ENCODE measurements around the gene CD2.

The CD2 gene

GRCh38 chr1:116754198-116754977 lies at the start of gene CD2:
CD2 (plus strand) TSS chr1:116754430; CDS start chr1:116754493, 63 bp downstream.
- in situ Hi-C loops (cut with MboI; ENCODE audit: low sequenced_read_pairs), result no loop called here

DNA sequence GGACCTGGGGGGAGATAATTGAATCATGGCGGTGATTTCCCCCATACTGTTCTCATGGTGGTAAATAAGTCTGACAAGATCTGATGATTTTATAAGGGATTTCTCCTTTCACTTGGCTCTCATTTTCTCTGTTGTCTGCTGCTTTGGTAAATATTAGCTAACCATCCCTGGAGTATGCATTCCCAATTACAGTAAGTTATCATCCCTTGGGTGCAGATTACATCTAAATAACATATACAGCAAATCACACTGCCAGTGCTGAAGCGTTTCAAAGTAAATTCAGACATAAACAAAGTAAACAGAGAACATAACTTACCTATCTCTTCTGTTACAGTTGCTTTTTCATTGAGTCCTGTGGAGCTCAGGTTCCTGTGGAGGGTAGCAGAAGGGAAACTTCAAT lies 48.1 kb upstream of the CD2 start:
- in situ Hi-C loops (cut with MboI; ENCODE audit: low sequenced_read_pairs), result no loop called here

DNA sequence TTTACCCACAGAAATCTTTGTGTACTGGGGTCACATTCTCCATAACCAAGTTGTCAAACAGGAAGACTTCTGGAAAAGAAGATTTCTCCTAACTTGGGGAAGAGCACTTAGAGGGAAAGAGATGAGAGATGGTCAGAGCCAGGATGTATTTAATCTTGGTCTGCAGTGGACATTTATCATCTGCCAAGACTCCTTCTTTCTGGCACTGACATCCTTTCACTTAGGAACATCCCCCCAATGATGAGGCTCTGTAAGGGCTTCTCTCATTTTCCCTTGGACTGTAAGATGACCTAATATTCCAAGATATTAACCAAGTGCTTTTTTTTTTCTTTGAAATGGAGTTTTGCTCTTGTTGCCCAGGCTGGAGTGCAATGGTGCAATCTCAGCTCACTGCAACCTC lies 47.4 kb upstream of the CD2 start:
- in situ Hi-C loops (cut with MboI; ENCODE audit: low sequenced_read_pairs), result no loop called here

- in situ Hi-C loops (cut with MboI; ENCODE audit: low sequenced_read_pairs), result no loop called here
These were observed 45.9 kb upstream of the CD2 start for GRCh38 chr1:116708255-116708900.

DNA sequence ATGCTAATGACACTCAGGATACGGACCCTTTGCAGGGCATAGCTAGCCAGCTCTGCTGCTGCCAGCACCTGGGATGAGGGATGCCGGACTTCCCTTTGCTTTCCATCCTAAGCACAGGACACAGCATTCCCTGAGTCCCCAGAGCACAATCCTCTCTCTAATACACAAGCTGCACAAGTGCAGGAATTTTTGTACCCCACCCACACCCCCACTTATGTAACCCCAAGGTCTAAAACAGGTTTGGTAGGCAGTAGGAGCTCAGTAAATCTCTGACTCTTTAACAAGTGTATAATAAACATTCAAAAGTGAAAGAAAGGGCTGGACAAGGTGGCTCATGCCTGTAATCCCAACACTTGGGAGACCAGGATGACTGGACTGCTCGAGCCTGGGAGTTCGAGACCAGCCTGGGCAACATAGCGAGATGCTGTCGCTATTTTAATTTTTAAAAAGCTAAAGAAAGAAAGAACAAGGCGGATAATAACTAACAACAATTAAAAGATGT lies 44.5 kb upstream of the CD2 start:
- in situ Hi-C loops (cut with MboI; ENCODE audit: low sequenced_read_pairs), result no loop called here

DNA sequence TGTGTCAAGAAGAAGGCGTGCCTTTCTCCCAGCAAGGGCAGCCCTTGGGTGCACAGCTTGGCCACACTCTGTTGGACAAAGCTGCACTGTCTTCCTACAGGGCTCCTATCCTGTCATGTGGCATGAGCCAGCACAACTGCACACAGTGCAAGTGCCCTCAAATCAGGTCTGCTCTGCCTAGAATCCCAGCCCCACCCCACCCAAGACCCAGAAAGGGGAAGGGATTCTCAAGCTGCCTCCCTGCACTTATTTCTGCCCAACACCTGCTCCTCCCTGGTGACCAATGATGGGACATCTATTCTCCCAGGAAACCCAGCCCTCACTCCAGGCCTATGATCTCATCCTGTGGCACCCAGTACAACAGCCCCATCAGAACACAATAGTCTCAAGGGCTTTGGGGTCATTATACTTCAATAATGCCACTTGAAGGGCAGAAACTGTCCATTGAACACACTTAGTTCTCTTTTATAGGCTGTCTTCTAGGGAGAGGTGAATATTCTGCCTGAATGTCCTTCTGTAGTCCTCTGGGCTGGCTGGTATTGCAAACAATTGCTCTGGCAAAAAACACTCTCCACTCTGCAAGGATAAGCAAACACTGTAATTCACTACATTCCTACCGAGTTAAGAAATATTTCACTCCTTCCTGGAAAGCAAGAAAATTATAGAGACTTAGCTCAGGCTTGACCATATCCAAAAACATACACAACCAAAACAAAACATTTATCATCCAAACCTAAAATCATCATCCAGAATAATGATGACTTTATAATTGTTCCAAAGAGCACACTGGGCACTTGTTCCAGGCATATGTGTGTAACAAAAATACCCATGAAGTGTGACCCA lies 43.6 kb upstream of the CD2 start:
- in situ Hi-C loops (cut with MboI; ENCODE audit: low sequenced_read_pairs), result no loop called here

DNA sequence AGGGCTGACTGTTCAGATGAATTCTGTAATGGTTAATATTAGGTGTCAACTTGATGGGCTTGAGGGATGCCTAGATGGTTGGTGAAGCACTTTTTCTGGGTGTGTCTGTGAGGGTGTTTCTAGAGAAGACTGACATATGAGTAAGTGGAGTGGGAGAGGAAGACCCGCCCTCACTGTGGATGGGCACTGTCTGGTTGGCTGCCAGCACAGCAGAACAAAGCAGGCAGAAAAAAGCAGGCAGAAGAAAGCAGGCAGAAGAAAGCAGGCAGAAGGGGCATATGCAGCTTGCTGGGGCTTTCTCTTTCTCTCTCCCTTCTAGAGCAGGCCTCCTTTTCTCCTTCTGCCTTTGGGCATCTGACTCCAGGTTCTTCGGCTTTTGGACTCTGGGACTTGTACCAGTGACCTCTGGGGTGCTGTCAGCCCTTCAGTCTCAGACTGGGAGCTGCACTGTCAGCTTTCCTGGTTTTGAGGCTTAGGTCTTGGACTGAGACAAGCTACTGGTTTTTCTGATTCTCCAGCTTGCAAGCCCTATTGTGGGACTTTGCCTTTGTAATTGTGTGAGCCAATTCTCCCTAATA lies 42.9 kb upstream of the CD2 start:
- in situ Hi-C loops (cut with MboI; ENCODE audit: low sequenced_read_pairs), result no loop called here

GRCh38 chr1:116712510-116712909 lies 41.7 kb upstream of the CD2 start:
- in situ Hi-C loops (cut with MboI; ENCODE audit: low sequenced_read_pairs), result no loop called here

DNA sequence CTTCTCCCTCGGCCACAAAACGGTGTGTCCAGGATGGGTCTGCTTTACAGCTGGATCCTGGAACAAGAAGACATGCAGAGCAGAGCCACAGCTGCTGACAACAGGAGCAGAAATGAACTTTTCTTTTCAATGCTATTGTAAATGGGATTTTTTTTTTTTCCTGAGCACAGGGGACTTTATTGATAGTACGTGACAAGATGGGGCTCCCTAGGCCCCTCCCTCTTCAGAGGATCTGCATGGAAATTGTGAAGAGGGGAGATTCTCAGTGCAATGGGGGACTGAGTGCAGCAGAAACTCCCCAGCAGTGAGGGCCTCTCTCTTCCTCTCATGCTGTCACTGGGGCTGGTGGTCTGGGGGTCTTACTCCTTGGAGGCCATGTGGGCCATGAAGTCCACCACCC lies 40.8 kb upstream of the CD2 start:
- in situ Hi-C loops (cut with MboI; ENCODE audit: low sequenced_read_pairs), result no loop called here

DNA sequence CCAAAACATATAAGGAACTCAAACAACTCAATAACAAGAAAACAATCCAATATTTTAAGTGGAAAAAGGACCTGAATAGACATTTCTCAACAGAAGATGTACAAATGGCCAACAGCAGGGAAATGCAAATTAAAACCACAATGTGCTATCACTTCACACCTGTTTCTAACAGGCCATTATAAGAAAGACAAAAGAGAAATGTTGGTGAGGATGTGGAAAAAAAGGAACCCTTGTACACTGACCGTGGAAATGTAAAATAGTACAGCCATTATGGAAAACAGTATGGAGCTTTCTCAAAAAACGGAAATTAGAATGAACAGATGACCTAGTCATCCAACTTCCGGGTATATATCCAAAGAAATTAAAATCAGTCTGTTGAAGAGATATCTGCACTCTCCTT lies 37.8 kb upstream of the CD2 start:
- in situ Hi-C loops (cut with MboI; ENCODE audit: low sequenced_read_pairs), result no loop called here

GRCh38 chr1:116717318-116717717 lies 36.9 kb upstream of the CD2 start:
- in situ Hi-C loops (cut with MboI; ENCODE audit: low sequenced_read_pairs), result no loop called here

GRCh38 chr1:116720364-116721038 lies 33.7 kb upstream of the CD2 start:
- in situ Hi-C loops (cut with MboI; ENCODE audit: low sequenced_read_pairs), result no loop called here

GRCh38 chr1:116721039-116721405 lies 33.2 kb upstream of the CD2 start:
- in situ Hi-C loops (cut with MboI; ENCODE audit: low sequenced_read_pairs), result no loop called here

DNA sequence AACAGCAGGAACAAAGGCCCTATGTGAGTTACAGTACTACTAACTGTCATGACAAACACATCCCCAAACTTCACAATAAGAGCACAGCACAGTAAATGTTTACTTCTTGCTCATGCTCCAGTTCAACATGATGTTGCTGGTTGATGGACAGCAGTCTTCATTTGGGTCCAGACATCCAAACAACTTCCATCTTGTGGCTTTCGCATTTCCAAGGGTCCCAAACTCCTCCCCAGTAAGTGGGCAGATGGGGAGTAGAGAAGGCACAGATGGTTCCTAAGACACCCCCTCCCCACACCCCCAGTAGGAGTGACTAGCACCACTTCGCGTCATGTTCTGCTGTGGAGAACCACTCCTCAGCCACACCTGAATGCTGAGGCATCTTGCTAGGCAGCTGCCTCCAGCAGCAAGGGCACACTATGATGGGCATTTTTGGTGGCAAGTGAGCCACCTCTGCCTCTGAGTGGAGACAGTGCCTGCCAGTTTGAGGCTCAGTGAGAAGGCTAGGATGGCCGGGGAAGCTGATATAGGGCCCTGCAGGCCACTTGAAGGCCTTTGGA lies 32.7 kb upstream of the CD2 start:
- in situ Hi-C loops (cut with MboI; ENCODE audit: low sequenced_read_pairs), result no loop called here

DNA sequence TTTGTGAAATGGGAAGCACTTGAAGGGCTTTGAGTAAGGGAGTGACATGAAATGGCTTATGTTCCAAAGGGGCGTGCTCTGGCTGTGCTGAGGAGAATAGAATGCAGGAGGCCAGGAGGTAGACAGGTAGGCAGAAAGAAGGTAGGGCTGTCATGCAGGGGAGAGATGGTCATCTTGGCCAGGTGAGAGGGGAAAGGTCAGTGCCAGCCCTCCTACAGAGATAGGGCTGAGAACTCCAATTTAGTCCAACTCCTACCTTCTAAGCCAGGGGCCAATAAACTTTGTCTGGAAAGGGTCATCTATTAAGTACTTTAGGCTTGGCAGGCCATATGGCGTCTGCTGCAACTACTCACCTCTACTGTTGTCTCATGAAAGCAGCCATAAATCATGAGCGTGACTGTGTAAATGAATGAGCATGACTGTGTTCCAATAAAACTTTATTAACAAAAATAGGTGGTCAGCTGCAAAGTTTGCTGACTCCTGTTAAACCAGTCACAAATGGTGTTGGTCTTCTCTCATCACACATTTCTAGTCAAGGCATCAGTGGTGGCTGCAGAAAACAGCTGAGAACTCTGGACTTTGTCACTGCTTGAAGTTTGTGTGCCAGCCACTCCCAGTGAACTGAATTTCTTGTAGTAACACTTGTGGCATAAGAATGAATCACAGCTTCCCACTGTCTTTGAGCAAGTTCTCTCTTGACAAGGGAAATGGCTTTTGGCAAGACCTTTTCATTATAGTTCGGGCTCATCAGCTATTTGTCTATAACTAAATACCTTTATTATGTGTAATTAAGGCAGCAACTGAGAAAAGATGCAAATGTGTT lies 32.0 kb upstream of the CD2 start:
- in situ Hi-C loops (cut with MboI; ENCODE audit: low sequenced_read_pairs), result no loop called here

DNA sequence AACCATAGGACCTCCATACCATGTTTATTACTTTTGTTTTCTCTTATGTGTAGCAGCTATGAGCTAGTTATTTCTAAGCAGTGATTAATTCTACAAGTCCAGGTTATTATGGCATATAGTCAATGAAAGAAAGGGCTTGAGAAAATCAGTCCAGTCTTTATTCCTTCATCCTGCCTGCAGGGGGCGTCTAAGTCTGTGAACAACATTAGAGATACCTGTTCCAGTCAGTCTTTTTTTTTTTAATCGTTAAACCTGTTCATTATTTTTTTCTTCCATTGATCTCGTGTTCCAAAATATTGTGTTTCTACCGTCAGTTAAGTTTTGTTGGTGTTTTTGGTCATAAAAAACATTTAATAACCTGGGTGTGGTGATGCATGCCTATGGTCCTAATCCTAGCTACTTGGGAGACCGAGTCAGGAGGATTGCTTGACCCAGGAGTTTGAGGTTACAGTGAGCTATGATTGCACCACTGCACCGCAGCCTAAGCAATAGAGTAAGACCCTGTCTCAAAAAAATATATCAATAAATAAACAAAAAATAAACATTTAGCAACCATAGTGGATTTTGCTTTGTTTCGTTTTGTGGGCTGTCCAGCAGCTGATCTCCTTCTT lies 29.4 kb upstream of the CD2 start:
- in situ Hi-C loops (cut with MboI; ENCODE audit: low sequenced_read_pairs), result no loop called here

- in situ Hi-C loops (cut with MboI; ENCODE audit: low sequenced_read_pairs), result no loop called here
These were observed 28.4 kb upstream of the CD2 start for GRCh38 chr1:116725798-116726197.

- in situ Hi-C loops (cut with MboI; ENCODE audit: low sequenced_read_pairs), result no loop called here
These were observed 27.1 kb upstream of the CD2 start for GRCh38 chr1:116726872-116727820.
